GM10248 (cell line): ENCODE data around the gene CA10.

Experiments used
- CTCF ChIA-PET: fragments of 300-600 bp; sonication (Branson Sonifier 250); formaldehyde crosslinking; extraction: SDS; loops from one replicate; lab custom pipeline; 2021; ENCODE audit warnings: antibody characterized with exemption; lab: Yijun Ruan, JAX
- POLR2A ChIA-PET: fragments of 350-650 bp; sonication (Branson Sonifier 250); formaldehyde crosslinking; extraction: SDS; loops from one replicate; lab custom pipeline; 2020; ENCODE audit warnings: antibody characterized with exemption; lab: Yijun Ruan, JAX
- DNase-seq: peaks from one replicate; pipeline ENCODE4 v3.0.0; 2012; ENCODE audit errors: extremely low spot score
- TF ChIP-seq, protein P1 (sequence below): IDR thresholded peaks from 2 replicates; pipeline ENCODE4 v1.5.1; 2012; ENCODE audit warnings: mild to moderate bottlenecking, low read depth; ENCODE audit errors: extremely low read depth, missing control alignments, control extremely low read depth

CA10 gene

DNA sequence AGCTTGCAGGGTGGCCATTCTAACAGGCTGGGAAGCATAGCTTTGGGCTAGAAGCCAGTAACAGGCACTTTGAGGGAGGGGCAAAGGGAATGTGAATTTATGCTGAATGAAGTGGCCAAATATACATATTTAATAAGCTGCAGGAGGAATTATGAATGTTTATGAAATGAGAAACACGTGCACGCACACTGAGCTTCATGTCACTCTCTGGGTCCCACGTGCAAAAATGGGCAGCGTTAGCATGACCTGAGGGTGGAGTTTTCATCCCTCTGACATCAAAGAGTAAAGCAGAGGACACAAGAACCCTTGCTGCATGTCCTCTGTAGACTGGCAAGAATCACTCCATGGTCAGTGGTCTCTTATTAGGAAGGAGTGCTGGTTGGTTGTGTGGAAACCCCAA, 561.2 kb downstream of the CA10 start:
- CTCF ChIA-PET: no interaction called here
- no peak for DNase-seq
- POLR2A ChIA-PET: no interaction called here
- TF ChIP-seq, protein P1, sequence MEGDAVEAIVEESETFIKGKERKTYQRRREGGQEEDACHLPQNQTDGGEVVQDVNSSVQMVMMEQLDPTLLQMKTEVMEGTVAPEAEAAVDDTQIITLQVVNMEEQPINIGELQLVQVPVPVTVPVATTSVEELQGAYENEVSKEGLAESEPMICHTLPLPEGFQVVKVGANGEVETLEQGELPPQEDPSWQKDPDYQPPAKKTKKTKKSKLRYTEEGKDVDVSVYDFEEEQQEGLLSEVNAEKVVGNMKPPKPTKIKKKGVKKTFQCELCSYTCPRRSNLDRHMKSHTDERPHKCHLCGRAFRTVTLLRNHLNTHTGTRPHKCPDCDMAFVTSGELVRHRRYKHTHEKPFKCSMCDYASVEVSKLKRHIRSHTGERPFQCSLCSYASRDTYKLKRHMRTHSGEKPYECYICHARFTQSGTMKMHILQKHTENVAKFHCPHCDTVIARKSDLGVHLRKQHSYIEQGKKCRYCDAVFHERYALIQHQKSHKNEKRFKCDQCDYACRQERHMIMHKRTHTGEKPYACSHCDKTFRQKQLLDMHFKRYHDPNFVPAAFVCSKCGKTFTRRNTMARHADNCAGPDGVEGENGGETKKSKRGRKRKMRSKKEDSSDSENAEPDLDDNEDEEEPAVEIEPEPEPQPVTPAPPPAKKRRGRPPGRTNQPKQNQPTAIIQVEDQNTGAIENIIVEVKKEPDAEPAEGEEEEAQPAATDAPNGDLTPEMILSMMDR: no peak

DNA sequence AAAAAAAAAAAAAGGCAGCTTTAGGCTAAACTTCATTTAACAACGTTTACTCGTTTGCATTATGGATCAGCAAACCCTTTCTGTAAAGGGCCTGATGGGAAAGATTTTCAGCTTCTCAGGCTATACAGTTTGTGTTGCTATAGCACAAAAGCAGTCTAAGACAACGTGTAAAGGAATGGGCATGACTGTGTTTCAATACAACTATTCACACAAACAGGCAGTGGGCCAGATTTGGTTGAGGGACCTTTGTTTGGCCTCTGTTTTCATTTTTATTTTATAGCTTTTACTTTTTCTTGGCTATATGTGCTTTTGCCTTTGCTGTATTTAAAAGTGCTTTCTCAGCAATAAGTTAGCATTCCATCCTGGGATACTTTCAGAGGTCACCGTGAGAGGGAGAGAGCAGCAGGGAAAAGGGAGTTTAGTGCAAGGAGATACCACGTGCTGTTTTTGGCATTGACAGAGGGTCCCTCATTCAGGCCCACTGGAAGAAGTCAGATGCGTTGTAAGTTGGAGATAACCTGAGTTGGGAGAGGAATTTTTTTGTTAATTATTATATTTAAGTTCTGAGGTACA, 562.6 kb downstream of the CA10 start:
- ChIA-PET CTCF (interaction anchor here (1.8 to 2.2 kb wide), 2 partner anchors 11 to 45 kb away, joined by 5 to 7 read pairs; no protein-coding TSS in a partner anchor), POLR2A (no interaction called here)
- TF ChIP-seq, protein P1: no peak
- DNase-seq: no peak

DNA sequence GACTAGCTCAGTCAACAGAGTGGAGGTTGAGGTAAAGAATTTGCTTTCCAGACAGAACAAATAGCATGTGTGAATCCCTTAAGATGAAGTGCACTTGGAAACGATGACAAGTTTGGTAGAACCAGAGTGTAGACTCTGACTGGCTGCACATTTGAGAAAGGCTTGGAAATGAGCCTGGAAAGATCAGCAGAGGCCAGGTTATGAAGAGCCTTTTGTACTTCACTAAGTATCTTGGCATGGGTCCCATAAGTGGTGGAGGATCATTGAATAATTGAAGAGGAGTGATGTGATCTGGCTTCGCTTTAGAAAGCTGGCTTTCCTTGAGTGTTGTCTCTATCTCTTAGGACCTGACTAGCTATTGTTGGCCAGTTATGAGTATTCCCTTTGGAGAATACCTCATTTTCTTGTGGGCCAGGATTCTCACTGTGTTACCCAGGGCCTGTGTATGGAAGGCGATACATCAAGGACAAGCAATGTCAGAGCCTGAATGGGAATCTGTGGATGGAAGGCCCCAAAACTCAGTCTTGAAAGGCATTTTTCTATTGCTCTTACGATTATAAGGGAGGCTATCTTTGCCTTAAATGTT, 568.4 kb downstream of the CA10 start:
- POLR2A ChIA-PET: no interaction called here
- DNase-seq: no peak

DNA sequence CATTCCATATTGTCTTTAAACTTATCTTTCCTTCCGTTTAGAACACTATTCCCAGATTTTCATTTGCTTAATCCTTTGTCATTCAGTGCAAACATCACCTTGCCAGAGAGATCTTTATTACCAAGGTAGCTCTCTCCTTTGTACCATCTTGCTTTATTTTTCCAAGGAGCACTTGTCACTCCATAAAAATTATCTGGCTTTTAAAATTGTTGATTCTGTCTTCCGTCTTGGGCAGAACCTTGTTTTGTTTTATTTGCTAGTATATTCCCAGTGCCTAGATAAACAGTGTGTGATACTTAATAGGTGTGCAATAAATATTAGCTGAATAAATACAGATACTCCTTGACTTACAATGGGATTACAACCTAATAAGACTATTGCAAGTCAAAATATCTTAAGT, 570.5 kb downstream of the CA10 start:
- TF ChIP-seq, protein P1: no peak
- ChIA-PET CTCF (no interaction called here), POLR2A (no interaction called here)
- DNase-seq: no peak

More for the DNA sequence above, 568.4 kb downstream of the CA10 start:
- TF ChIP-seq, protein P1: no peak
- CTCF ChIA-PET: interaction anchor here (1.2 kb wide), 1 partner anchor 11 kb away, joined by 3 read pairs; no protein-coding TSS in a partner anchor

DNA sequence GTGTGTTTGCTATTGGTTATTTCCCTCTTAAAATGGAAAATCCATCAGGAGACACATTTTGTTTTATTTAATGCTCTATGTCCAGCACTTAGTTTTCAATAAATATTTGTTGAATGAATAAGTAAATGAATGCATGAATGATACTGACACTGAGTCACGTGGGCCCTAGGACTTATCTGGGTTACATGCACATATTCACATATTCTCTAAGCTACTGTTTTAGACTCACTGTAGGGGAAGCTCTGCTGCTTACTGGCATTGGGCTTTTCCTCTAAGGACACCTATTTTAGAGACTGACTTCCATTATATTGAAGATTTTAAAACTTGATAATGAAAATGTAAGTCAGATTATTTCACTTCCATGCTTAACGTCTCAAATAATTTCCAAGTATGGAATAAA, 571.0 kb downstream of the CA10 start:
- POLR2A ChIA-PET: no interaction called here
- CTCF ChIA-PET: no interaction called here
- TF ChIP-seq, protein P1: no peak
- no peak for DNase-seq

DNA sequence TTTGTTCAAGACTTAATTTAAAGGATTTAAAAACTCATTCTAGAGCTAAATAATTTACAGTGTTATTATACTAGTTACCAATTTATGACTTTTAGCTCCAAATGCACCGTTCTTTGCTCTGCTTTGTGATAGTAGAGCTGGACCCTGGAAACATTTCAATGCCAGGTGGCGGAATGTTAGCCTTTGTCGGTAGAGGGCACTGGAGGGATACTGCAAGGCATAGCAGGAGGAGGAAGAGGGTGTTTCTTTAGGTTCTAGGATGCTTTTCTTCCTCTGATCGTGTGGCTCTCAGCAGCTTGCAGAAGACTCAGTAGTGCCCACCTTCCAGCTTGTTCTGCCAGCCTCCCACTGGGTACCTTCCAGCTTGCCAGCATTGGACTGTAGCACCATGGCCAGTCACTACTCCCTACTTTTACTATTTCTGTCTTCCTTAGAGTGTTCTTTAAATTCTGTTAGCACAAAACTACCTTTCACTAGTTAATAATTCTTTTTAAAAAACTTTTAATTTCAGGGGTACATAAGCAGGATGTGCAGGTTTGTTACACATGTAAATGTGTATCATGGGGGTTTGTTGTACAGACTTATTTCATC, 572.9 kb downstream of the CA10 start:
- ChIA-PET CTCF (interaction anchor here (2.2 kb wide), 1 partner anchor 9 kb away, joined by 7 read pairs; no protein-coding TSS in a partner anchor), POLR2A (no interaction called here)
- DNase-seq: no peak
- TF ChIP-seq, protein P1: no peak
